NCI-H2029 treated with DMSO at 0.1 percent for 48 hours (cell line): Measurements from ENCODE around the gene CREBBP.

ENCODE experiments used
- DNase-seq: peaks from one replicate; lab custom pipeline; 2025; lab: John Stamatoyannopoulos, UW

Gene CREBBP

GRCh38 chr16:3767333-3767986 is 113.1 kb downstream of the CREBBP start:
- DNase-seq = no peak

- no peak for DNase-seq
Observed at GRCh38 chr16:3766177-3766576, 114.3 kb downstream of the CREBBP start.

- DNase-seq = no peak
Observed at GRCh38 chr16:3764409-3764808, 116.1 kb downstream of the CREBBP start.

- no peak for DNase-seq
Observed at GRCh38 chr16:3762107-3762750, 118.3 kb downstream of the CREBBP start.

- DNase-seq = no peak
Observed at GRCh38 chr16:3761375-3762106, 119.0 kb downstream of the CREBBP start.

DNA sequence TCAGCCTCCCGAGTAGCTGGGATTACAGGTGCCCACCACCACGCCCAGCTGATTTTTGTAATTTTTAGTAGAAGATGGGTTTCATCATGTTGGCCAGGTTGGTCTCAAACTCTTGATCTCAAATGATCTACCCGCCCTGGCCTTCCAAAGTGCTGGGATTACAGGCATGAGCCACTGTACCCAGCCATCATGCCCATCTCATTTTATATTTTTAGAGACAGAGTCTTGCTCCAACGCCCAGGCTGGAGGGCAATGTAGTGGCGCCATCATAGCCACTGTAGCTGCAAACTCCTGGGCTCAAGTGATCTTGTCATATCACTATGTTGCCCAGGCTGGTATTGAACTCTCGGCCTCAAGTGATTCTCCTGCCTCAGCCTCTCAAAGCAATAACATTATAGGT is 120.0 kb downstream of the CREBBP start:
- DNase-seq = no peak

GRCh38 chr16:3759736-3760135 is 120.8 kb downstream of the CREBBP start:
- no peak for DNase-seq

DNA sequence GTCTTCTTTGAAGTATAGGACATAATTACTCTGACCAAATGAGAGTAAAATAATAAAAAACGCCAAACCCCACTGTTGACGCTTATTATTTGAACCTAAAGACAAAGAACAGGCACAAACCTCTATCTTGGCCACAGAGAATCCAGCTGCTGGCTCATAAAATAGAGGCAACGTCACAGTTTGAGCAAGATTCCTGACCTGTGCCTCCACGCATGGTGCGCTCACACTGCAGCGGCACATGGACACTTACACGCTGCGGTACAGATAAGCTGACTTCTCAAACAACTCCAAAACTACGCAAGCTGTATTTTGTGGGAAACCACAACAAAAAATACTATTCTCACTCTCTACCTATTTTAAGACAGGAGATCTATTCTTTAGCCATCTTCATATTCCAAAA is 124.4 kb downstream of the CREBBP start:
- no peak for DNase-seq

- no peak for DNase-seq
Observed at GRCh38 chr16:3755249-3755648, 125.3 kb downstream of the CREBBP start.

GRCh38 chr16:3754772-3755171 is 125.7 kb downstream of the CREBBP start:
- no peak for DNase-seq

GRCh38 chr16:3754081-3754703 is 126.3 kb downstream of the CREBBP start:
- no peak for DNase-seq

- DNase-seq = no peak
Observed at GRCh38 chr16:3752984-3753383, 127.5 kb downstream of the CREBBP start.

- no peak for DNase-seq
Observed at GRCh38 chr16:3751878-3752277, 128.6 kb downstream of the CREBBP start.

- DNase-seq = no peak
Observed at GRCh38 chr16:3748307-3748706, 132.2 kb downstream of the CREBBP start.

GRCh38 chr16:3745751-3746355 is 134.7 kb downstream of the CREBBP start:
- no peak for DNase-seq

- no peak for DNase-seq
Observed at GRCh38 chr16:3744018-3744417, 136.5 kb downstream of the CREBBP start.

DNA sequence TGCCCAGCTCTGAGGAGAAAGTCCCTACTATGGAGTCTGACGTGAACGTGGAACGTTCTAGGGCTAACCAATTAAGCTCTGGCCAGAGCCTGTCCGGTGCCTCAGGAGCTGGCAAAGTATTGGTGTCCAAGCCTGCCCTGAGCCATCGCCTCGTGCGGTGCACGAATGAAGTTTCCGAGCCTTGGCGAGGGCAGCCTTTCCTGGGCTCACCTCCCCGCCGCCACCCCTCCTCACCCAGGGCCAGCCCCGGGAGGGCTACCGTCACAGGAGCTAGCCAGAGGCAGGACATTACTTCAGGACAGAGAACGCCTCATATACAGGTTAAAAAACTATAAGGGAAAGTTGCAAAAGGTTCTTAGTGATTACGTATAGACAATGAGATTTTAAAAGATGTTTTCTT is 139.6 kb downstream of the CREBBP start:
- DNase-seq = no peak

GRCh38 chr16:3740186-3740585 is 140.3 kb downstream of the CREBBP start:
- no peak for DNase-seq

DNA sequence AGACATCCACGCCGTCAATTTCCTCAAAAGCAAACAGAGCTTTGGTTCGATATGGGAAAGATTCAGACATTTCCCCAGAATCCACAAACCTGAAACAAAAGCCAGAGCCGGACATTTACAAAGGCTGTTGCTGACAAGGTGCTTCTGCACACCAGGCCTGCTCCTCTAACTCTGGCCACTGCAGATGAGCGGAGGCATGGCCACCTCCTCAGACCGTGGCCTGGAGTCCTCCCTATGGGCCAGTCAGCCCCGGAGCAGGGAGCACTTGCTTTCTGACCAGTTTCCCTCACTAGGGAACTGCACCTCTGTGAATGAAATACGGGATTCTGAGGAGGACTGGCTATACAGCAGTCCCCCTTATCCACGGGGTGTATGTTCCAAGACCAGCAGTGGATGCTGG is 140.9 kb downstream of the CREBBP start:
- DNase-seq = no peak

GRCh38 chr16:3738541-3738940 is 142.0 kb downstream of the CREBBP start:
- DNase-seq = no peak

GRCh38 chr16:3738128-3738527 is 142.4 kb downstream of the CREBBP start:
- DNase-seq = no peak

- DNase-seq = no peak
Observed at GRCh38 chr16:3737181-3737580, 143.3 kb downstream of the CREBBP start.
